ENCODE data around the gene CHD8.
"Not testable (repeated sequence)": the region's sequence is repeated elsewhere in the genome, so short reads cannot be mapped to it uniquely, and the experiment has no call there.

The CHD8 gene

GRCh38 chr14:21436567-21437062 lies 19.3 kb downstream of the CHD8 start:
- DNase-seq (ENCODE audit: low read depth) = no peak

GRCh38 chr14:21431126-21431525 lies 24.8 kb downstream of the CHD8 start:
- DNase-seq (ENCODE audit: low read depth) = no peak

DNA sequence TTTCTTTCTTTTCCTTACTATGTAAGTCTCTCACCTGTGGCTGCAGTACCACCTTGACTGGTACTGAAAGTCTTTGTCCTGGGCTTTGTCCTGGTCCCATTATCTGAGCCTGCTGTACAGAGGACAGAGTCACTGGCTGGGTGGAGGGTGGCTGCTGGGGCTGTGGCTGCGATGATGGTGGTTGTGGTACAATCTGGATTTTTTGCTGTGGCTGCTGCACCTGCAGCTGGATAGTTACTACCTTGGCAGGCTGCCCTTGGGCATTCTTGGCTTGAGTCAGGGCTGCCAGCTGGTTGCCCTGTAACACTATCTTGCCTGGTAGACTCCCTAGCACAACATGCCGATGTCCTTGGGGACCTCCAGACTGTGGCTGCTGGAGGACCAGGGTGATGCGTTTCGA lies 27.0 kb downstream of the CHD8 start:
- no peak for DNase-seq (ENCODE audit: low read depth)

DNA sequence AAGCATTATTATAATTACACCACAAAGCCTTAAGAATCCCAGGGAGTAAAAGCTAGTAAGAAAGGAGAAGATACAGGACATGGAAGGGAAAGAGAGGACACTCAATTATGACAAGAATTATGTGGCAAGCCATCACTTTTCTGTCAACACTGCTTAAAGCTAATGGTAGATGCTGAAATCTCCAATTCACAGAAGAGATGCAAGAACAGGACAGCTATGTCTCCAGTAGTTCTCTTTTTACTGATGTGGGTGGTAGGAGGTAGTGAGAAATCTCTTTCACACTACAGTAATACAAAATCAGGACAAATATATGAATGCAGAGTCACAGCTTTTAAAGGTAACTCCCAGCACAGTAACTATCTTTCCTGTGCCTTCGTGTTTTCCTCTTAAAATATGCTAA lies 29.2 kb downstream of the CHD8 start:
- DNase-seq (ENCODE audit: low read depth) = no peak

- no peak for DNase-seq (ENCODE audit: low read depth)
These were observed 36.4 kb downstream of the CHD8 start for GRCh38 chr14:21419528-21419927.

DNA sequence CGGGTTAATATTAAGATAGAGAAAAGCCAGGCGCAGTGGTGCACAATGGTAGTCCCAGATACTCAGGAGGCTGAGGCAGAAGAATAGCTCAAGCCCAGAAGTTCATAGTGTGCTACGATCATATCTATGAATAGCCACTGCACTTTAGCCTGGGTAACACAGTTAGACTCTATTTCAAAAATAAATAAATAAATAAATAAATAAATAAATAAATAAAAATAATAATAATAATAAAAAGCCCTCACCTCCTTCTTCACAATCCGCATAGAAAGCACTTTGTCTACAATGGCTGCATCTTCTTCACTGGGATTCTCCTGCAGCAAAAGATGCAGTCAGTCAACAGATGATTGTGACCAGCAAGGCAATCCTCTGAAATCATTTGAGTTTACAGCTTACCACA lies 40.6 kb downstream of the CHD8 start:
- no peak for DNase-seq (ENCODE audit: low read depth)

DNA sequence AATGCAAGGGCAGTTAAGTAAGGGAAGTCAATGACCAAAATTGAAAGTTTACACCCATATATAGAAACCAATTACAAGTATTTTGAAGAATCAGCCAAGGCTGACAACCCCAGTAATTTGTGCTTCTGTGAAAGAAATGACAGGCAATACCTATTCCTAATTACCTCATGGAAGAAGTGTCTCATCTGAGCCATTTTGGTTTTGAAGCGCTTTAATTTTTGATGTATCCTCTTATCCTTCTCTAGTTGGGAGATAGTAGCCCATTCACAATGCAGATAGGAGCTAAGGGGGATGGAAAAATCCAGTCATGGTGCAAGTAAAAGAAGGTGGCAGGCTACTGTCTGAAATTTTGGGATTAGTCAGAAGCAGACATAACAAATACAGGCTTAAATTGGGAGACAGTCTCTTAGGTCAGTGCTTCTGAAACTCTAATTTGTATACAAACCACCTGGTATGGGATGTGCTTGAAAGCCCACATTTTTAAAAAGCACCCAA lies 41.7 kb downstream of the CHD8 start:
- DNase-seq (ENCODE audit: low read depth) = no peak

GRCh38 chr14:21408147-21408546 lies 47.8 kb downstream of the CHD8 start:
- DNase-seq (ENCODE audit: low read depth) = no peak

GRCh38 chr14:21406213-21406612 lies 49.7 kb downstream of the CHD8 start:
- DNase-seq (ENCODE audit: low read depth) = no peak

DNA sequence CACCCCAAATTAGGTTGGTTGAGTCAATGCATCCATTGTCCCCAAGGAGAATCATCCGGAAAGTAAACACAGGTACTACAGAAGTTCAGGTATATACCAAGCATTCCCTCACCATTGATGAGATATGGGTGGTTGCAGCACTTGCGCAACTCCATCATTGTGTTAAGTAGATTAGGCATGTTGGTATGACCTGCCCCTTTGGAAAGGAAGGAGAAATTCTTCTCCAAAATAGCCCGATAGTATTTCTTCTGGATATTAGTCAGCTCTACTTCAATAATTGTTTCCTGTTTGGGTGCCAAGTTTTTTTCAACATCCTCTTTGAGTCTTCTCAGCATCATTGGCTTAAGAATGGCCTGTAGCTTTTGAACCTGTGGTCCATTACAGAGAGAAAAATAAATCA lies 50.8 kb downstream of the CHD8 start:
- DNase-seq (ENCODE audit: low read depth) = no peak

- no peak for DNase-seq (ENCODE audit: low read depth)
These were observed 56.5 kb downstream of the CHD8 start for GRCh38 chr14:21399311-21399870.

DNA sequence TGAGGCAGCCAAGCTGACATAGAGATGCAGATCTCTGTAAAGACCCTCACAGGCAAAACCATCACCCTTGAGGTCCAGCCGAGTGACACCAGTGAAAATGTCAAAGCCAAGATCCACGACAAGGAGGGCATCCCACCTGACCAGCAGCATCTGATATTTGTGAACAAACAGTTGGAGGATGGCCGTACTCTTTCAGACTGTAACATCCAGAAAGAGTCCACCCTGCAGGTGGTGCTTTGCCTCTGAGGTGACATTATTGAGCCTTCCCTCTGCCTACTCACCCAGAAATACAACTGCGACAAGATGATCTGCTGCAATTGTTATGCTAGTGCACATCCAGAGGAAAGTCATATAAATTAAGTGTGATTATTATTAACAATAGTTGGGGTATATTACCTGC lies 57.0 kb downstream of the CHD8 start:
- no peak for DNase-seq (ENCODE audit: low read depth)

DNA sequence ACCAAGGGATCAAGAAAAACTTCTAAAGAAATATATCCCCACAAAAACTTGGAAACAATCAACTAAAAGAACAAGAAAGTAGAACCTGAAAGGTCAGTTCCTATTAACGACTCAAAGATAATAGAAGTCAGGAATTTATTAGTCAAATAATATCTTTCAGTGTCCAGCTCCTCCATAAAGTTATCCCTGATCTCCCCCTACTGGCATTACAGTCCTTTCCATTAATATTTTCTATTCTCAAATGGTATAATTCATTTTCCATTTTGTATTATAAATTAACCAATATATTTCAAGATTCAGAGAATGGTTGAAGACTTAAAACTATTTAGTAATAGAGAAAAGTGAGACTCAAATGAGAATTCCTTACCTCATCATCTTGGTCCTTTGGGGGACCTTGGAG lies 60.5 kb downstream of the CHD8 start:
- DNase-seq (ENCODE audit: low read depth) = no peak

GRCh38 chr14:21385188-21385904 lies 70.6 kb downstream of the CHD8 start:
- no peak for DNase-seq (ENCODE audit: low read depth)

DNA sequence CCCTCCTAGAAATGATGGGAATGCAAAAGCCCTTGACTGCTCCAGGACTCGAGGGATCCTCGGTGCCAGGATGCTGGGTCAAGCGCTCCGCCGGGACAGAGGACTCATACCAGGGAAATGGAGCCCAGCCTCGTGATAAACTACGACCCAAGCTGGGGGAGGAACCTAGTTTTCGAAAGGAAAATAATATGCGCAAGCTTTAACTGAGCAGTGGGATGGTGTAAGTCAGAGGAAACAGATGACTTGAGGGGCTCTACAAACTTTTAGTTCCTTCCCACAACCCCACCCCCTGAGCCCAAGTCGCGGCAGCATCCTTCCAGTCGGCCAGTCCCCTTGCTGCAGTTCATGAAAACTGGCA lies 71.5 kb downstream of the CHD8 start:
- DNase-seq (ENCODE audit: low read depth) = no peak

- DNase-seq (ENCODE audit: low read depth) = peak; percentile 91
These were observed 72.0 kb downstream of the CHD8 start, which contains the start of gene SUPT16H for GRCh38 chr14:21383848-21384493. Gene SUPT16H, minus strand, starts transcription at chr14:21384019. Its CDS starts 92 bp downstream, at chr14:21383927.

DNA sequence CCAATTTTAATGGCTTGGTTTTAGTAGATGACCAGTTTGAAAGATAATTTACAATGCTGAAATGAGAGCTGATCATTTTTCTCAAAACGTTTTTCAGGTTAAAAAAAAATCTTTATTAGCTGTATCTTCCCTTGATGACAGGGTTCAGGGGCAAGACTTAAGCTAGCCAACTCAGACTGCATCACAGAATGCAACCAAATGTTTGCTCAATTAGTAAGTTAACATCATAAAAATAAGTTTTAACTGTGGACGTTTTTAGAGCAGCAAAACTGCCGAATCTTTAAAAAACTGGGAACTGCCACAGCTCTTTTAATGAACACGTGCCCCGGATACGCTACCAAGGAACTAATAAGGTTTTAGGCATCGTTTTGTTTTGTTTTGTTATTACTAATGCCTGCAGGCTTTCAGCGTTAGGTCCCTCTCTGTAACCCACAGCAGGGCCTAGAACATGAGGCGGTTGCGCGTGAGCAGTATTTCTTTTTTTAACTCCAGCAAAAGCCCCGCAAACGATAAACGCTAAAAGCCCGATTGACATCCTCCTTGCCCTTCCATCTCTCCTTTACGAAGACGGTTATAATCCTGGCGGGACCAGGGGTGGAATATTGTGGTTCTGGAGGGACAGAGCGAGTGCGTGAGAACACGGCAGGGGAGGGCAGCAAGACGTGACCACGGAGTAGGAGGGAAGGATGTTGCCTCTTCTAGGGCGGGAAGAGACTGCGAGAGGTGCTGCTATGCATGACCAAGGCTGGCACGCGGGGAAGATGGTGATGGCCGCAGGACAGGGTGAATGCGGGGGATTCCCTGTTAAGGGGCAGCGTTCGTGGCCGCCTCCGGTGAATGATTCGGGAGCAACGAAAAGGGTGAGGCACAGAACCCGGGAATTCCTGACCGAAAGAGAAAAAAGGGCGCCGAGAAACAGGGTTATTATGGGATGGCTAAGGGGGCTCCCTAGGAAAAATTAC lies 72.8 kb downstream of the CHD8 start:
- peak; percentile 7 for DNase-seq (ENCODE audit: low read depth)

GRCh38 chr14:21382095-21382494 lies 73.8 kb downstream of the CHD8 start:
- DNase-seq (ENCODE audit: low read depth) = no peak

- DNase-seq (ENCODE audit: low read depth) = no peak
These were observed 76.6 kb downstream of the CHD8 start for GRCh38 chr14:21379338-21379737.

DNA sequence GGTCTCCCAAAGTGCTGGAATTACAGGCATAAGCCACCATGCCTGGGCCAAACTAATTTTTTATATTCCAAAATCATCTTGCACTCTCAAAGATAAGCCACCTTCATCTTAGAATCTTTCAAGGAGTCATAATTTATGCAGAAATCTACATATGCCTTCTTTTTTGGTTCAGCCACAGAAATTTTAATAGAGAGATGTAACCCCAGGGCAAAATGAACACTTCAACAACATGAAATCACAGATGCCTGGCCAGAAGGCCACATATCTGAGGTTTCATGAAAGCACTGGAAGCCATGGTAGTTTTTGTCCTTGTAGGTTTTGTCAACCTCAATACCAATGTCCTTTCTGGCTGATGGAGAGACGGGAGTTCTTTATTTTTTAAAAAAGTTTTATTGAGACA lies 81.9 kb downstream of the CHD8 start:
- DNase-seq (ENCODE audit: low read depth) = no peak

GRCh38 chr14:21372814-21373213 lies 83.1 kb downstream of the CHD8 start:
- DNase-seq (ENCODE audit: low read depth) = not testable (repeated sequence)
